HG02938 (cell line): ENCODE data around the gene NME1.
"Not testable (repeated sequence)": the region's sequence is repeated elsewhere in the genome, so short reads cannot be mapped to it uniquely, and the experiment has no call there.

Experiments used
- ATAC-seq: cut with Tn5 transposase; IDR thresholded peaks from one replicate; pipeline ENCODE4 v1.9.1; 2021; ENCODE audit warnings: mild to moderate bottlenecking, moderate library complexity; ENCODE audit not compliant: unreplicated experiment

NME1 gene

GRCh38 chr17:51153210-51154072 is at the start of gene NME1:
Gene NME1, plus strand, starts transcription at chr17:51153559. Its CDS starts 2,096 bp downstream, at chr17:51155655.
- ATAC-seq, result peak; percentile 94

GRCh38 chr17:51107778-51108177 is 45.6 kb upstream of the NME1 start:
- ATAC-seq, result no peak

- not testable (repeated sequence) for ATAC-seq
Observed at GRCh38 chr17:51112303-51113222, 40.8 kb upstream of the NME1 start.

GRCh38 chr17:51115179-51115578 is 38.2 kb upstream of the NME1 start:
- no peak for ATAC-seq

- no peak for ATAC-seq
Observed at GRCh38 chr17:51118330-51119195, 34.8 kb upstream of the NME1 start.

- ATAC-seq, result peak; percentile 19
Observed at GRCh38 chr17:51119415-51120356, 33.7 kb upstream of the NME1 start.

GRCh38 chr17:51120357-51120738 is 33.0 kb upstream of the NME1 start:
- ATAC-seq, result peak; percentile 30

GRCh38 chr17:51120739-51121619 is 32.4 kb upstream of the NME1 start, which contains the start of gene SPAG9:
Gene SPAG9, minus strand, starts transcription at chr17:51120868. Its CDS starts 212 bp downstream, at chr17:51120656.
- ATAC-seq, result peak; percentile 55

GRCh38 chr17:51121620-51122472 is 31.5 kb upstream of the NME1 start:
- no peak for ATAC-seq

GRCh38 chr17:51122473-51123115 is 30.8 kb upstream of the NME1 start:
- ATAC-seq, result not testable (repeated sequence)

GRCh38 chr17:51124640-51125503 is 28.5 kb upstream of the NME1 start:
- no peak for ATAC-seq

- no peak for ATAC-seq
Observed at GRCh38 chr17:51128076-51128475, 25.3 kb upstream of the NME1 start.

GRCh38 chr17:51132964-51133319 is 20.4 kb upstream of the NME1 start:
- no peak for ATAC-seq

- no peak for ATAC-seq
Observed at GRCh38 chr17:51133365-51133764, 20.0 kb upstream of the NME1 start.

GRCh38 chr17:51135956-51136355 is 17.4 kb upstream of the NME1 start:
- no peak for ATAC-seq

- ATAC-seq, result no peak
Observed at GRCh38 chr17:51142597-51142996, 10.8 kb upstream of the NME1 start.
